SHP77 (cell line): ENCODE measurements around the gene PRM2.

Experiments used
- DNase-seq, 2 experiments: peaks; one replicate each; lab custom pipeline; 2025; lab: John Stamatoyannopoulos, UW

PRM2 gene

DNA sequence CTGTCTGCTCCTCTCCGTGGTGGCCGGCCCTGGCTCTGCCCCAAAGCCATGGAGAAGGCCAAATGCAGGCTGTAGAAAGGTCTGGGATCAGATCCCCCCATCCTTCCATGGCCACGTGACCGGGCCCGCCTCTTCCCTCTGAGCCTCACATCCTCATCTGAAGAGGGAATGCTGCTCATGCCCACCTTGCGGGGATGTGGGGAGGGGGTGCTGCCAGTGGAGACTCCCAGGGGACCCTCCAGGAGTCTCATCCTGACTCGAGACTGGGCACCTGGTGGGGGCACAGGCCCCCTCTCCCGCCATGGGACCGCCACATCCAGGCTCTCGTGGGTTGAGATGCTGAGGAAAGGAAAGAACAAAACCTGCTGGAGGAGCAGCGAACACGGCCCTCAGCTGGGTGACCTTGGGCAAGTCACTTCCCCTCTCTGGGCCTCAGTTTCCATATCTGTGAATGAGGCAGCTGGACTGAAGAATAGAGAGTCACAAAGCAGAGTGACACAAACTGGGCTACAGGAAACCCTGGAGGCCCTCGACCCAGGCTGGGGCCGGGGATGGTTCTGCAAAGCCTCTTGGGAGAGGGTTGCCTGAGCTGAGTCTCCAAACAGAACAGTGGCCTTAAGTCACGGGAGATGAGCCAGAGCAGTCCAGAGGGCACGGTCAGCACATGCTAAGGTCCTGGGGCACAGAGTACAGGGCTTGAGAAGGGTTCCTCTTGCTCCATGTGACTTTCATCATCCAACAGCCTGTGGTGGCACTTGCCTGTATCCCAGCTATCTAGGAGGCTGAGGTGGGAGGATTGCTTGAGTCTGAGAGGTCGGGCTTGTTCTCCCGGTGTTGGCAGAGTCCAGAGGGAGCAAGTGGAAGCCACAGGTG is 50.4 kb downstream of the PRM2 start:
- DNase-seq = no peak
